H9 (cell line): ENCODE data around the gene ATAT1. TPM values are rescaled to one million over a fixed set of nuclear protein-coding genes. Genes with fewer than 3 reads are reported as not detected.

Experiments
- DNase-seq: peaks from one replicate; pipeline ENCODE4 v3.0.0-alpha.2; 2017
- H2AFZ ChIP-seq: one replicate; pipeline ENCODE4 v1.6.1; 2013; ENCODE audit warnings: mild to moderate bottlenecking, low read length, control low read depth, moderate library complexity
- H2AK5ac ChIP-seq: 2 replicates; pipeline ENCODE4 v1.6.1; 2013; ENCODE audit warnings: low read length, control low read depth, mixed read lengths; ENCODE audit not compliant: insufficient read length
- H2BK120ac ChIP-seq: one replicate; pipeline ENCODE4 v1.6.1; 2013; ENCODE audit warnings: low read depth, mild to moderate bottlenecking, low read length, control low read depth, inconsistent platforms; ENCODE audit not compliant: poor library complexity, severe bottlenecking
- H2BK12ac ChIP-seq: 2 replicates; pipeline ENCODE4 v1.6.1; 2013; ENCODE audit warnings: low read length, control low read depth, mixed read lengths, low read depth; ENCODE audit not compliant: insufficient read length
- H2BK15ac ChIP-seq: 2 replicates; pipeline ENCODE4 v1.6.1; 2013; ENCODE audit warnings: low read depth, low read length, control low read depth
- H2BK20ac ChIP-seq: one replicate; pipeline ENCODE4 v1.6.1; 2013; ENCODE audit warnings: low read depth, mild to moderate bottlenecking, low read length, control low read depth, inconsistent platforms; ENCODE audit not compliant: poor library complexity, severe bottlenecking
- H2BK5ac ChIP-seq: 2 replicates; pipeline ENCODE4 v1.6.1; 2013; ENCODE audit warnings: low read length, control low read depth, mixed read lengths; ENCODE audit not compliant: insufficient read length
- H3K14ac ChIP-seq: 2 replicates; pipeline ENCODE4 v1.6.1; 2013; ENCODE audit warnings: low read length, control low read depth; ENCODE audit not compliant: insufficient read depth
- H3K18ac ChIP-seq: 2 replicates; pipeline ENCODE4 v1.6.1; 2013; ENCODE audit warnings: low read depth, mild to moderate bottlenecking, mixed read lengths, low read length, control low read depth; ENCODE audit not compliant: insufficient read length
- H3K23ac ChIP-seq: 2 replicates; pipeline ENCODE4 v1.6.1; 2013; ENCODE audit warnings: low read length, control low read depth, mixed read lengths, low read depth; ENCODE audit not compliant: insufficient read length
- H3K23me2 ChIP-seq: 2 replicates; pipeline ENCODE4 v1.6.1; 2013; ENCODE audit warnings: low read depth, mild to moderate bottlenecking, mixed read lengths, low read length, control low read depth; ENCODE audit not compliant: insufficient read length, poor library complexity, severe bottlenecking
- H3K27ac ChIP-seq: 2 replicates; pipeline ENCODE4 v1.5.1; 2013; ENCODE audit warnings: low read length, control low read depth, mixed read lengths, low read depth; ENCODE audit not compliant: insufficient read length
- H3K27me3 ChIP-seq: 2 replicates; pipeline ENCODE4 v1.6.1; 2013; ENCODE audit warnings: low read length, control low read depth, inconsistent platforms; ENCODE audit not compliant: insufficient read depth
- H3K4ac ChIP-seq: 2 replicates; pipeline ENCODE4 v1.6.1; 2013; ENCODE audit warnings: low read depth, mild to moderate bottlenecking, control low read depth, inconsistent platforms, low read length, moderate library complexity
- H3K4me1 ChIP-seq: 2 replicates; pipeline ENCODE4 v1.6.1; 2013; ENCODE audit warnings: low read length, control low read depth, inconsistent platforms; ENCODE audit not compliant: insufficient read depth
- H3K4me2 ChIP-seq: 2 replicates; pipeline ENCODE4 v1.6.1; 2013; ENCODE audit warnings: low read length, control low read depth, mixed read lengths; ENCODE audit not compliant: insufficient read length, insufficient read depth
- H3K56ac ChIP-seq: 2 replicates; pipeline ENCODE4 v1.6.1; 2013; ENCODE audit warnings: low read depth, mild to moderate bottlenecking, mixed read lengths, low read length, control low read depth; ENCODE audit not compliant: insufficient read length
- H3K79me1 ChIP-seq: 2 replicates; pipeline ENCODE4 v1.6.1; 2013; ENCODE audit warnings: low read depth, mild to moderate bottlenecking, moderate library complexity, low read length, control low read depth, inconsistent platforms; ENCODE audit not compliant: insufficient read depth, poor library complexity, severe bottlenecking
- H3K79me2 ChIP-seq: 2 replicates; pipeline ENCODE4 v1.6.1; 2013; ENCODE audit warnings: low read length, control low read depth, inconsistent platforms; ENCODE audit not compliant: insufficient read depth
- H3K9ac ChIP-seq: 2 replicates; pipeline ENCODE4 v1.6.1; 2013; ENCODE audit warnings: low read length, control low read depth, mixed read lengths; ENCODE audit not compliant: insufficient read length; ENCODE audit errors: extremely low read depth
- H3K9me3 ChIP-seq: one replicate; pipeline ENCODE4 v1.6.1; 2013; ENCODE audit warnings: low read depth, low read length, inconsistent platforms; ENCODE audit not compliant: control insufficient read depth
- H3T11ph ChIP-seq: one replicate; pipeline ENCODE4 v1.6.1; 2013; ENCODE audit warnings: mild to moderate bottlenecking, low read length, control low read depth, inconsistent platforms
- H4K20me1 ChIP-seq: one replicate; pipeline ENCODE4 v1.6.1; 2013; ENCODE audit not compliant: control insufficient read depth, insufficient read length, insufficient read depth
- H4K5ac ChIP-seq: 2 replicates; pipeline ENCODE4 v1.6.1; 2013; ENCODE audit warnings: low read depth, mild to moderate bottlenecking, mixed read lengths, low read length, control low read depth; ENCODE audit not compliant: insufficient read length
- H4K8ac ChIP-seq: replicated peaks from 2 replicates; pipeline ENCODE4 v1.6.1; 2013; ENCODE audit warnings: low read length, control low read depth, mixed read lengths, low read depth; ENCODE audit not compliant: insufficient read length
- H4K91ac ChIP-seq: 2 replicates; pipeline ENCODE4 v1.6.1; 2013; ENCODE audit warnings: low read depth, mild to moderate bottlenecking, moderate library complexity, mixed read lengths, low read length, control low read depth; ENCODE audit not compliant: insufficient read length
- H3K27ac Mint-ChIP-seq, 3 experiments: 2 replicates in 2 of 3; 3 replicates in 1 of 3; pipeline ENCODE4 v1.8.0; 2020 to 2021; ENCODE audit warnings: mixed read lengths in 3 of 3, mild to moderate bottlenecking in 1 of 3, moderate library complexity in 1 of 3
- H3K27me3 Mint-ChIP-seq: 2 replicates; pipeline ENCODE4 v1.8.0; 2021; ENCODE audit warnings: low read depth, mild to moderate bottlenecking, moderate library complexity, mixed read lengths
- H3K36me3 Mint-ChIP-seq, 3 experiments: 2 replicates in 2 of 3; 3 replicates in 1 of 3; pipeline ENCODE4 v1.8.0; 2020 to 2021; ENCODE audit warnings: low read depth in 3 of 3, mixed read lengths in 3 of 3; ENCODE audit not compliant: insufficient read depth in 1 of 3
- H3K4me1 Mint-ChIP-seq, 2 experiments: 2 replicates each; pipeline ENCODE4 v1.8.0; 2020; ENCODE audit warnings: mixed read lengths in 2 of 2
- H3K4me3 Mint-ChIP-seq, 2 experiments: 2 replicates in 1 of 2; 3 replicates in 1 of 2; pipeline ENCODE4 v1.8.0; 2020 to 2021; ENCODE audit warnings: mild to moderate bottlenecking in 2 of 2, mixed read lengths in 2 of 2, moderate library complexity in 1 of 2
- H3K9me3 Mint-ChIP-seq, 2 experiments: 2 replicates in 1 of 2; 3 replicates in 1 of 2; pipeline ENCODE4 v1.8.0; 2020; ENCODE audit warnings: mild to moderate bottlenecking in 2 of 2, mixed read lengths in 2 of 2, moderate library complexity in 1 of 2
- WGBS: extraction: QIAGEN DNeasy Blood & Tissue Kit; methylation state at CpG from one replicate; pipeline ENCODE4 v1.1.7; 2013; ENCODE audit warnings: missing lambda C conversion rate, low lambda C conversion rate, mixed read lengths; ENCODE audit not compliant: insufficient read length; ENCODE audit errors: extremely low coverage; 5-methylcytosine and 5-hydroxymethylcytosine counted together
- total RNA-seq: library from RNA; stranded (reverse); gene quantifications from 2 replicates; pipeline ENCODE4 v1.2.1, GENCODE V29; 2021
- TF ChIP-seq, protein P1 (sequence below): fragments of 200-600 bp; sonication (generic); conservative IDR thresholded peaks from 3 replicates; pipeline ENCODE4 v1.8.0; 2021; ENCODE audit warnings: antibody characterized with exemption, mild to moderate bottlenecking

ATAT1 gene
- total RNA-seq, 1 experiment from 2014 or later: 20.1 TPM

DNA sequence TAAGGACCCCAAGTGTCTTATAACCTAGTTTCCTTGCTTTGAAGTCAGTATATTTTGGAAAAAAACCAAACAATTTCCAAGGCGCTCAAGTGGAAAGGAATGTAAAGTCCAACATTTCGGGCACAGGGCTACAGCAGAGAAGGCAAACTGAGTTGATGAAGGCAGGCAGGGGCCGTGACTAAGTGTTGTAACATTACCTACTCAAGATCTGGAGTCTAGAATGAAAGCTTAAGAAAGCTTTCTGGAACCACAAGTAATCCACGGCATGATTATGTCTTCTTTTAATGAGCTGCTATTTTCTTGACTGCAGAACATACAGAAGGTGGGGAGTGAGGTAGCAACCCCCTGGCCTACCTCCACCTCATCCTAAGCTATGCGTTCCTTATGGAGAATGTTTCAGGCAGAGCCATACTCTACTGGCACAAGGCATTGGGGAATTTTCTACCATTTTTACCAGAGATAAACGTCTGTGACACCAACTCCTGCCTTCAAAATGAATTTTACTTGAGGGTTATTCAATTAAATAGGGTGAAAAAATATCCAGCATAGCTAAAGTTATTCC, 13.9 kb upstream of the ATAT1 start:
- peaks cover 31 to 39% of the 10 kb centered on the region in 2 experiments for H3K4me1 Mint-ChIP-seq
- no peak overlapping the region for H3K4ac ChIP-seq
- no peak overlapping the region for H3K23ac ChIP-seq
- no peak overlapping the region for H4K5ac ChIP-seq
- no peak overlapping the region for H2BK15ac ChIP-seq
- no peaks in the 10 kb centered on the region for H3K9me3 ChIP-seq
- H2BK120ac ChIP-seq: no peak overlapping the region
- no peak for DNase-seq
- TF ChIP-seq, protein P1, sequence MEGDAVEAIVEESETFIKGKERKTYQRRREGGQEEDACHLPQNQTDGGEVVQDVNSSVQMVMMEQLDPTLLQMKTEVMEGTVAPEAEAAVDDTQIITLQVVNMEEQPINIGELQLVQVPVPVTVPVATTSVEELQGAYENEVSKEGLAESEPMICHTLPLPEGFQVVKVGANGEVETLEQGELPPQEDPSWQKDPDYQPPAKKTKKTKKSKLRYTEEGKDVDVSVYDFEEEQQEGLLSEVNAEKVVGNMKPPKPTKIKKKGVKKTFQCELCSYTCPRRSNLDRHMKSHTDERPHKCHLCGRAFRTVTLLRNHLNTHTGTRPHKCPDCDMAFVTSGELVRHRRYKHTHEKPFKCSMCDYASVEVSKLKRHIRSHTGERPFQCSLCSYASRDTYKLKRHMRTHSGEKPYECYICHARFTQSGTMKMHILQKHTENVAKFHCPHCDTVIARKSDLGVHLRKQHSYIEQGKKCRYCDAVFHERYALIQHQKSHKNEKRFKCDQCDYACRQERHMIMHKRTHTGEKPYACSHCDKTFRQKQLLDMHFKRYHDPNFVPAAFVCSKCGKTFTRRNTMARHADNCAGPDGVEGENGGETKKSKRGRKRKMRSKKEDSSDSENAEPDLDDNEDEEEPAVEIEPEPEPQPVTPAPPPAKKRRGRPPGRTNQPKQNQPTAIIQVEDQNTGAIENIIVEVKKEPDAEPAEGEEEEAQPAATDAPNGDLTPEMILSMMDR: no peak
- H3K23me2 ChIP-seq: peaks cover 15% of the 10 kb centered on the region
- H3T11ph ChIP-seq: no peak overlapping the region
- H3K4me3 Mint-ChIP-seq: peak overlapping the region; percentile 27 to 28; a peak in 2 of 5 replicates
- no peaks in the 10 kb centered on the region; the same call in 1 of the 2 replicates for H3K27me3 Mint-ChIP-seq
- no peak overlapping the region for H2BK5ac ChIP-seq
- no peak overlapping the region for H2AK5ac ChIP-seq
- H3K14ac ChIP-seq: no peak overlapping the region
- no peak overlapping the region for H3K18ac ChIP-seq
- H3K27ac Mint-ChIP-seq: peak overlapping the region in 2 of 3 experiments; percentile 48 to 85; a peak in 2 of 7 replicates
- H4K20me1 ChIP-seq: no peaks in the 10 kb centered on the region
- peaks cover 2% of the 10 kb centered on the region; the same call in 1 of the 2 replicates for H3K79me2 ChIP-seq
- H3K27ac ChIP-seq: no peak overlapping the region
- no peak overlapping the region for H2BK20ac ChIP-seq
- H3K4me2 ChIP-seq: no peak overlapping the region
- no peak overlapping the region for H4K8ac ChIP-seq
- H3K56ac ChIP-seq: no peak overlapping the region
- H3K9ac ChIP-seq: no peak overlapping the region
- H4K91ac ChIP-seq: no peak overlapping the region
- no peaks in the 10 kb centered on the region for H3K79me1 ChIP-seq
- no CpG with 5 or more reads among the region's 6 CpGs for WGBS
- H2BK12ac ChIP-seq: no peak overlapping the region
- peaks cover 4% of the 10 kb centered on the region; the same call in 1 of the 2 replicates for H3K4me1 ChIP-seq
- peaks cover 8 to 12% of the 10 kb centered on the region in 2 experiments; a peak in 3 of 5 replicates for H3K9me3 Mint-ChIP-seq
- peaks cover 39 to 78% (median 62%) of the 10 kb centered on the region in 3 experiments for H3K36me3 Mint-ChIP-seq
- H2AFZ ChIP-seq: no peak overlapping the region
- no peaks in the 10 kb centered on the region for H3K27me3 ChIP-seq
